DMS53 treated with DMSO at 0.1 percent for 48 hours (cell line): ENCODE results near the gene CLCN7.
"Not testable (repeated sequence)": the region's sequence is repeated elsewhere in the genome, so short reads cannot be mapped to it uniquely, and the experiment has no call there.

ENCODE experiments used
- DNase-seq: peaks from one replicate; lab custom pipeline; 2025; ENCODE audit not compliant: unreplicated experiment; lab: John Stamatoyannopoulos, UW

CLCN7 gene

GRCh38 chr16:1487395-1488053 is 12.7 kb upstream of the CLCN7 start:
- DNase-seq: no peak

- DNase-seq: no peak
Observed at GRCh38 chr16:1486551-1487390, 11.9 kb upstream of the CLCN7 start.

GRCh38 chr16:1485847-1486496 is 11.1 kb upstream of the CLCN7 start:
- no peak for DNase-seq

GRCh38 chr16:1481906-1482835 is 7.3 kb upstream of the CLCN7 start:
- no peak for DNase-seq

- not testable (repeated sequence) for DNase-seq
Observed at GRCh38 chr16:1478937-1479336, 4.1 kb upstream of the CLCN7 start.

- DNase-seq: no peak
Observed at GRCh38 chr16:1477033-1477432, 2.2 kb upstream of the CLCN7 start.

- no peak for DNase-seq
Observed at GRCh38 chr16:1475552-1476114, 805 bp upstream of the CLCN7 start.

- no peak for DNase-seq
Observed at GRCh38 chr16:1474082-1474795, 589 bp downstream of the CLCN7 start.

GRCh38 chr16:1472974-1473373 is 1.9 kb downstream of the CLCN7 start:
- no peak for DNase-seq

GRCh38 chr16:1471569-1472194 is 3.1 kb downstream of the CLCN7 start:
- DNase-seq: no peak

- DNase-seq: no peak
Observed at GRCh38 chr16:1470481-1471251, 4.2 kb downstream of the CLCN7 start.

GRCh38 chr16:1469693-1470201 is 5.1 kb downstream of the CLCN7 start:
- DNase-seq: no peak

- DNase-seq: not testable (repeated sequence)
Observed at GRCh38 chr16:1469141-1469540, 5.7 kb downstream of the CLCN7 start.

- no peak for DNase-seq
Observed at GRCh38 chr16:1468426-1468810, 6.4 kb downstream of the CLCN7 start.

GRCh38 chr16:1466968-1467521 is 7.8 kb downstream of the CLCN7 start:
- no peak for DNase-seq

GRCh38 chr16:1466054-1466453 is 8.8 kb downstream of the CLCN7 start:
- no peak for DNase-seq

GRCh38 chr16:1465567-1465915 is 9.3 kb downstream of the CLCN7 start:
- DNase-seq: no peak

- DNase-seq: no peak
Observed at GRCh38 chr16:1464894-1465566, 9.8 kb downstream of the CLCN7 start.
